Measurements from ENCODE around the gene PBRM1. TPM values are rescaled to one million over a fixed set of nuclear protein-coding genes. Genes with fewer than 3 reads are reported as not detected.

Gene PBRM1
- total RNA-seq, 1 experiment from 2014 or later = 40.0 TPM

GRCh38 chr3:52555056-52555455, 130.7 kb downstream of the PBRM1 start:
- H3K36me3 ChIP-seq (ENCODE audit: control insufficient read depth in 1 of 2, insufficient read depth in 2 of 2, low read length in 2 of 2) = peaks cover 6 to 23% of the 10 kb centered on the region in 2 experiments
- no peaks in the 10 kb centered on the region for H3K9me3 ChIP-seq (ENCODE audit: control insufficient read depth in 1 of 2, insufficient read depth in 1 of 2, low read depth in 1 of 2, low read length in 2 of 2)
- H4K20me1 ChIP-seq (ENCODE audit: insufficient read depth) = no peaks in the 10 kb centered on the region
- H3K4me3 ChIP-seq (replicated peaks in 1 of 2; ENCODE audit: low read depth in 1 of 2, low read length in 2 of 2) = no peak overlapping the region
- no peaks in the 10 kb centered on the region for H3K4me1 ChIP-seq (ENCODE audit: control insufficient read depth in 1 of 2, insufficient read depth in 2 of 2, low read length in 2 of 2)
- intact Hi-C loops (cut with micrococcal nuclease) = no loop called here
- TF ChIP-seq EZH2 (IDR thresholded peaks at IDR 0.05) = no peak
- no peak for TF ChIP-seq CEBPB (IDR thresholded peaks at IDR 0.05; ENCODE audit: low read depth)
- no peak for TF ChIP-seq EZH2phosphoT487 (IDR thresholded peaks at IDR 0.05; ENCODE audit: borderline replicate concordance)
- TF ChIP-seq TCF7L2 (IDR thresholded peaks at IDR 0.05; ENCODE audit: borderline replicate concordance, extremely low read depth, insufficient read depth, insufficient read length) = no peak
- DNase-seq (ENCODE audit: low read depth, low spot score) = no peak
- no TSS peak for BruUV-seq (replicated peaks)
- ChIA-PET POLR2A (no interaction called here), RAD21 (ENCODE audit: low non-redundant PET in 1 of 2, low total read pairs in 2 of 2, uncharacterized antibody in 2 of 2, unreplicated experiment in 2 of 2) (no interaction called here), CTCF (no interaction called here)
- no peak overlapping the region for H3K4me2 ChIP-seq (ENCODE audit: low read length)
- ATAC-seq = no peak
- no peaks in the 10 kb centered on the region for H3K9me2 ChIP-seq (ENCODE audit: insufficient read depth)
- H3K9ac ChIP-seq (ENCODE audit: low read length) = no peak overlapping the region
- H3K27ac ChIP-seq (ENCODE audit: low read depth, low read length) = no peak overlapping the region
- H3K79me2 ChIP-seq (ENCODE audit: insufficient read depth, low read length) = no peaks in the 10 kb centered on the region
- H2AFZ ChIP-seq (ENCODE audit: low read depth, low read length, poor library complexity, severe bottlenecking) = no peak overlapping the region
- no peaks in the 10 kb centered on the region for H3K27me3 ChIP-seq (ENCODE audit: insufficient read depth, low read length)

- RAD21 ChIA-PET (ENCODE audit: low non-redundant PET in 1 of 2, low total read pairs in 2 of 2, uncharacterized antibody in 2 of 2, unreplicated experiment in 2 of 2) = no interaction called here
- Histone ChIP-seq H3K9me3 (ENCODE audit: control insufficient read depth in 1 of 2, insufficient read depth in 1 of 2, low read depth in 1 of 2, low read length in 2 of 2) (no peaks in the 10 kb centered on the region), H2AFZ (ENCODE audit: low read depth, low read length, poor library complexity, severe bottlenecking) (no peak overlapping the region), H3K79me2 (ENCODE audit: insufficient read depth, low read length) (no peaks in the 10 kb centered on the region), H3K9me2 (ENCODE audit: insufficient read depth) (no peaks in the 10 kb centered on the region), H3K36me3 (ENCODE audit: control insufficient read depth in 1 of 2, insufficient read depth in 2 of 2, low read length in 2 of 2) (peaks cover 8 to 21% of the 10 kb centered on the region in 2 experiments), H3K27me3 (ENCODE audit: insufficient read depth, low read length) (no peaks in the 10 kb centered on the region), H3K9ac (ENCODE audit: low read length) (no peak overlapping the region), H3K27ac (ENCODE audit: low read depth, low read length) (no peak overlapping the region), H3K4me3 (replicated peaks in 1 of 2; ENCODE audit: low read depth in 1 of 2, low read length in 2 of 2) (no peak overlapping the region), H4K20me1 (ENCODE audit: insufficient read depth) (no peaks in the 10 kb centered on the region), H3K4me1 (ENCODE audit: control insufficient read depth in 1 of 2, insufficient read depth in 2 of 2, low read length in 2 of 2) (no peaks in the 10 kb centered on the region), H3K4me2 (ENCODE audit: low read length) (no peak overlapping the region)
- ATAC-seq = no peak
- no TSS peak for BruUV-seq (replicated peaks)
- POLR2A ChIA-PET = no interaction called here
- CTCF ChIA-PET = no interaction called here
- no peak for DNase-seq (ENCODE audit: low read depth, low spot score)
- intact Hi-C loops (cut with micrococcal nuclease) = no loop called here
- TF ChIP-seq YY1 (IDR thresholded peaks at IDR 0.05; ENCODE audit: extremely low read depth, insufficient replicate concordance, low read depth, low read length) (no peak), SIN3A (IDR thresholded peaks at IDR 0.05; ENCODE audit: low read depth) (no peak), POLR2AphosphoS5 (IDR thresholded peaks at IDR 0.05; ENCODE audit: low read depth, low read length) (no peak), CBX3 (IDR thresholded peaks at IDR 0.05; ENCODE audit: low read depth) (no peak), JUND (IDR thresholded peaks at IDR 0.05) (no peak), ZNF274 (IDR thresholded peaks at IDR 0.05; ENCODE audit: low read depth, low read length) (no peak), RAD21 (IDR thresholded peaks at IDR 0.05; ENCODE audit: low read depth) (no peak), EGR1 (IDR thresholded peaks at IDR 0.05; ENCODE audit: low read depth) (no peak), TCF7L2 (IDR thresholded peaks at IDR 0.05; ENCODE audit: borderline replicate concordance, extremely low read depth, insufficient read depth, insufficient read length) (no peak), ELF1 (IDR thresholded peaks at IDR 0.05; ENCODE audit: borderline replicate concordance, low read depth) (no peak), SP1 (IDR thresholded peaks at IDR 0.05; ENCODE audit: low read depth) (no peak), EZH2 (IDR thresholded peaks at IDR 0.05) (no peak), ZFX (IDR thresholded peaks at IDR 0.05) (no peak), SRF (IDR thresholded peaks at IDR 0.05; ENCODE audit: low read depth) (no peak), MAX (IDR thresholded peaks at IDR 0.05) (no peak), FOSL1 (IDR thresholded peaks at IDR 0.05; ENCODE audit: low read depth) (no peak), POLR2A (IDR thresholded peaks at IDR 0.05; ENCODE audit: borderline replicate concordance, extremely low read depth, insufficient read depth, insufficient read length) (no peak), REST (IDR thresholded peaks at IDR 0.05; ENCODE audit: low read depth) (no peak), CEBPB (IDR thresholded peaks at IDR 0.05; ENCODE audit: low read depth) (no peak)
Observed at GRCh38 chr3:52554026-52554755, 131.5 kb downstream of the PBRM1 start.

Data from HCT116 (cell line).